K562 (cell line): ENCODE measurements around the gene TMEM234. TPM values are rescaled to one million over a fixed set of nuclear protein-coding genes. Genes with fewer than 3 reads are reported as not detected.
A peak's percentile ranks its signal among the peaks of the same experiment; 100 is the strongest.

Experiments used
- ARID1B ChIP-seq: fragments of 450-650 bp; IDR thresholded peaks from 2 replicates; pipeline ENCODE4 v1.6.1; 2016; ENCODE audit warnings: antibody characterized with exemption, mild to moderate bottlenecking, inconsistent platforms
- CBFB ChIP-seq: sonication (generic); formaldehyde crosslinking; IDR thresholded peaks from 2 replicates; pipeline ENCODE4 v1.4.0; 2020; ENCODE audit warnings: mild to moderate bottlenecking, missing genetic modification reagents
- ELF2 ChIP-seq: fragments of 250-450 bp; sonication (Bioruptor Pico); IDR thresholded peaks from 2 replicates; pipeline ENCODE4 v1.5.0; 2021; ENCODE audit warnings: mild to moderate bottlenecking
- FOXJ2 ChIP-seq: fragments of 200-800 bp; sonication (Bioruptor generic); IDR thresholded peaks from 2 replicates; pipeline ENCODE4 v1.6.1; 2016; ENCODE audit warnings: missing genetic modification characterization, missing compliant biosample characterization
- HOMEZ ChIP-seq: fragments of 250-450 bp; sonication (Bioruptor Pico); IDR thresholded peaks from 2 replicates; pipeline ENCODE4 v1.4.0; 2020; ENCODE audit warnings: mild to moderate bottlenecking, moderate library complexity
- NFRKB ChIP-seq: fragments of 450-650 bp; IDR thresholded peaks from 2 replicates; pipeline ENCODE4 v1.6.1; 2016; ENCODE audit warnings: low read depth
- PBX2 ChIP-seq, 2 experiments: IDR thresholded peaks in 1 of 2; conservative IDR thresholded peaks in 1 of 2; 2 replicates each; pipeline ENCODE4 v1.6.1; 2016; ENCODE audit warnings: low read depth in 2 of 2, mild to moderate bottlenecking in 1 of 2, missing compliant biosample characterization in 1 of 2, missing genetic modification characterization in 1 of 2, moderate library complexity in 1 of 2
- POLR2AphosphoS5 ChIP-seq: IDR thresholded peaks from 2 replicates; pipeline ENCODE4 v1.6.1; 2011; ENCODE audit warnings: mild to moderate bottlenecking, low read depth, low read length, moderate library complexity; ENCODE audit not compliant: control insufficient read depth, insufficient read depth
- RAD51 ChIP-seq: fragments of 450-650 bp; IDR thresholded peaks from 2 replicates; pipeline ENCODE4 v1.7.1; 2016; ENCODE audit warnings: low read depth, mild to moderate bottlenecking, borderline replicate concordance
- RB1 ChIP-seq: fragments of 450-650 bp; IDR thresholded peaks from 2 replicates; pipeline ENCODE4 v1.6.1; 2017; ENCODE audit warnings: low read depth, mild to moderate bottlenecking
- SAP30 ChIP-seq: fragments of 200-600 bp; sonication (generic); IDR thresholded peaks from 2 replicates; pipeline ENCODE4 v1.6.1; 2012; ENCODE audit warnings: borderline replicate concordance, low read depth, mild to moderate bottlenecking, moderate library complexity, low read length, control low read depth, inconsistent platforms; ENCODE audit not compliant: insufficient read depth, poor library complexity, severe bottlenecking
- SPI1 ChIP-seq: IDR thresholded peaks from 2 replicates; pipeline ENCODE4 v1.6.1; 2011; ENCODE audit warnings: low read depth, low read length, control low read depth, borderline replicate concordance
- STAG1 ChIP-seq: sonication (generic); formaldehyde crosslinking; IDR thresholded peaks from 2 replicates; pipeline ENCODE4 v1.5.0; 2020; ENCODE audit warnings: missing genetic modification reagents, borderline replicate concordance
- ZBTB17 ChIP-seq: fragments of 450-650 bp; formaldehyde crosslinking; IDR thresholded peaks from 2 replicates; pipeline ENCODE4 v1.4.0; 2020; ENCODE audit warnings: mild to moderate bottlenecking
- ZC3H8 ChIP-seq: fragments of 450-650 bp; IDR thresholded peaks from 2 replicates; pipeline ENCODE4 v1.6.1; 2017
- ZKSCAN8 ChIP-seq: fragments of 200-800 bp; sonication (Bioruptor generic); IDR thresholded peaks from 2 replicates; pipeline ENCODE4 v1.6.1; 2016; ENCODE audit warnings: missing genetic modification characterization, missing compliant biosample characterization
- ZNF3 ChIP-seq: fragments of 250-450 bp; sonication (Bioruptor Pico); IDR thresholded peaks from 2 replicates; pipeline ENCODE4 v1.5.0; 2021; ENCODE audit warnings: mild to moderate bottlenecking, moderate library complexity
- polyA plus RNA-seq, 8 experiments: library from polyadenylated mRNA; depleted of rRNA in 4 of 8; stranded (reverse) in 5 of 8; unstranded in 3 of 8; fragments of >200 nt; fragmentation: Nextera tagmentation in 2 of 8; fragmentation: Illumina TruSeq in 1 of 8; extraction: Ambion mirVana in 2 of 8; extraction: Trizol in 1 of 8; gene quantifications; 2 replicates each; pipeline versions ENCODE4 v1.2.1 to v1.2.3, GENCODE V29; 2011 to 2014; ENCODE audit warnings: inconsistent platforms in 1 of 8, missing spikeins in 1 of 8
- total RNA-seq, 7 experiments: library from RNA; depleted of rRNA in 6 of 7; stranded (reverse); fragments of >200 nt in 6 of 7; fragmentation: Illumina TruSeq in 2 of 7; extraction: Trizol in 2 of 7; gene quantifications; 2 replicates each; pipeline versions ENCODE4 v1.2.1 to v1.2.3, GENCODE V29; 2011 to 2021; ENCODE audit warnings: low replicate concordance in 1 of 7
- TF ChIP-seq, protein P1 (sequence below): sonication (generic); formaldehyde crosslinking; IDR thresholded peaks from 2 replicates; pipeline ENCODE4 v1.8.1; 2023; ENCODE audit warnings: mild to moderate bottlenecking, missing genetic modification reagents, moderate library complexity

The TMEM234 gene
- total and polyA plus RNA-seq, 9 of the 15 experiments (the other 6 are each of a cell fraction or from before 2014, with no cell fraction given): 5.0 to 12.9 (median 7.6) TPM

GRCh38 chr1:32221980-32222755 is at the start of gene TMEM234, which contains the start of gene EIF3I (continued):
- TF ChIP-seq, protein P1, sequence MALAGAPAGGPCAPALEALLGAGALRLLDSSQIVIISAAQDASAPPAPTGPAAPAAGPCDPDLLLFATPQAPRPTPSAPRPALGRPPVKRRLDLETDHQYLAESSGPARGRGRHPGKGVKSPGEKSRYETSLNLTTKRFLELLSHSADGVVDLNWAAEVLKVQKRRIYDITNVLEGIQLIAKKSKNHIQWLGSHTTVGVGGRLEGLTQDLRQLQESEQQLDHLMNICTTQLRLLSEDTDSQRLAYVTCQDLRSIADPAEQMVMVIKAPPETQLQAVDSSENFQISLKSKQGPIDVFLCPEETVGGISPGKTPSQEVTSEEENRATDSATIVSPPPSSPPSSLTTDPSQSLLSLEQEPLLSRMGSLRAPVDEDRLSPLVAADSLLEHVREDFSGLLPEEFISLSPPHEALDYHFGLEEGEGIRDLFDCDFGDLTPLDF: 0 out of 2 replicates have a peak, but pooled peaks have one; percentile 69
- TF ChIP-seq SAP30 (peak; percentile 92), PBX2 (CRISPR knock-in tag; IDR thresholded peaks at IDR 0.05; ENCODE audit: low read depth) (peak; percentile 13; the same call in 1 of the 2 replicates), PBX2 (tag; conservative IDR thresholded peaks at IDR 0.05; ENCODE audit: low read depth) (no peak), POLR2AphosphoS5 (peak; percentile 92), FOXJ2 (peak; percentile 46; the same call in 1 of the 2 replicates), ZC3H8 (no peak), STAG1 (CRISPR knock-in tag) (0 out of 2 replicates have a peak, but pooled peaks have one; percentile 23), HOMEZ (CRISPR knock-in tag) (0 out of 2 replicates have a peak, but pooled peaks have one; percentile 9), RAD51 (no peak), ELF2 (CRISPR knock-in tag) (peak; percentile 93), SPI1 (peak; percentile 57; the same call in 1 of the 2 replicates), ZBTB17 (CRISPR knock-in tag) (0 out of 2 replicates have a peak, but pooled peaks have one; percentile 8), NFRKB (peak; percentile 74; the same call in 1 of the 2 replicates), CBFB (CRISPR knock-in tag) (0 out of 2 replicates have a peak, but pooled peaks have one; percentile 12), ARID1B (0 out of 2 replicates have a peak, but pooled peaks have one; percentile 26), ZKSCAN8 (CRISPR knock-in tag) (no peak), ZNF3 (CRISPR knock-in tag) (no peak), RB1 (peak; percentile 23; the same call in 1 of the 2 replicates)
